ENCODE data around the gene SLC38A1.
A peak's percentile ranks its signal among the peaks of the same experiment; 100 is the strongest.

Gene SLC38A1

DNA sequence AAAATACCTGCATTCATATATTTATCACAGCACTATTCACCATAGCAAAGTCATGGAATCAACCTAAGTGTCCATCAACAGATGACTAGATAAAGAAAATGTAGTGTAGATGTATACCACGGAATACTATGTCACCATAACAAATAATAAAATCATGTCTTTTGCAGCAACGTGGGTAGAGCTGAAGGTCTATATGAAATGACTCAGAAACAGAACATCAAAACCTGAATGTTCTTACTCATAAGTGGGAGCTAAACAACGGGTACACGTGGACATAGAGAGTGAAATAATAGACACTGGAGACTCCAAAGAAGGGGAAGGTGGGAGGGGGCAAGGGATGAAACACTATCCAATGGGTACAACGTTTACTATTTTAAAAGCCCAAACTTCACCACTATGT is 37.9 kb downstream of the SLC38A1 start:
- peak; percentile 87 for ATAC-seq
- DNase-seq, result no peak

DNA sequence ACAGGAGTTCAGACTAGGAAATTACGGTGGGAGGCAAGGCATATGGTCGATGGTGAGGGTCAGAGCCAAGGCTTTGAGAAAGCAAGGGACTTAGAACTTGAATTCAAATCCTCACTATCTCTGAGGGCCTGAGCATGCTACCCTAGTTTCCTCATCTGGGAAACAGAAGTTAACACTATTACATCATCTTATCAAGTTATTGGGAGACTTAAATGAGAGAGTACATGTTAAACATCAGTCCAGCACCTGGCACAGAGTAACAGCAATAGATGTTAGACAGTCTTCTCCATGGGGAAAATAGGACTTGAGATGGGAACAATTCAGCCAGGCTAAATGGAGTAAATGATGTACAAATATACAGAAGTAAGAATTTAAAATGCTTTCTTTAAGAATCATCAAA is 38.5 kb downstream of the SLC38A1 start:
- DNase-seq (no peak), ATAC-seq (no peak)

DNA sequence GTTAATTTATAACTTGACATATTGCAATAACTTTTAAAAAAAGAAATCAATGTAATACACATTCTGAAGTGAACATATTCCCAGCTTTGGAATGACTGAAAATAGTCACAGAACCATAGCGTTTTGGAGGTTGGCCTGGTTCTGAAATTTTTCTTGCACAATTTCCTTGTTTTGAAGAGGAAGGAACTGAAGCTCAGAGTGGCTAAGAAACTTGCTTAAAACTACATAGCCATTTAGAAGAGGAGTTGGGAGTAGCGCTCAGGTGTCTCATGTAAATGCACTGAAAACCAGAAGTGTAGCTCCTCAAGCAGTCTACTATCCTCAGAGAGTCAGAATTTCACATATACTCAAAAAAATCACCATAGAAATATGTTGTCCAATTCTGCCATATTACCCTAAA is 41.2 kb downstream of the SLC38A1 start:
- ATAC-seq (no peak), DNase-seq (no peak)

DNA sequence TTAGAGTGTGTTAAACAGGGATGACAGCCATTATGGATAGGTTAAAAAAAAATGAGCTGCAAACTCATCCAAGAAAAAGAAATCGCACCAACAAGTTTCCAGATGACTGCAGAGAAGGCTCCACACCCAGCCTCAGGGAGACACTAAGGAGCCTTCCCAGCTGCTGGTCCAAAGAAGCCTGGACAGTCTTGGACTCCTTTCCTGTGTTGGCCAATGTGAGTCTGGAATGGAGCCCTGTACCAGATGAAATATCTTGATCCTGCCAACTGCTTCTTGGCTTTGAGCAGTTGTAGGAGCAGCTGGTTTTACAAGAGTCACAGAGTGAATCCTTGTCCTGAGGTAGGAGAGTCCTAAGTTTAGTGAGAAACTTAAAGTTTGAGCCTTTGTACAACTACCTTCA is 44.5 kb downstream of the SLC38A1 start:
- no peak for DNase-seq
- ATAC-seq, result no peak

DNA sequence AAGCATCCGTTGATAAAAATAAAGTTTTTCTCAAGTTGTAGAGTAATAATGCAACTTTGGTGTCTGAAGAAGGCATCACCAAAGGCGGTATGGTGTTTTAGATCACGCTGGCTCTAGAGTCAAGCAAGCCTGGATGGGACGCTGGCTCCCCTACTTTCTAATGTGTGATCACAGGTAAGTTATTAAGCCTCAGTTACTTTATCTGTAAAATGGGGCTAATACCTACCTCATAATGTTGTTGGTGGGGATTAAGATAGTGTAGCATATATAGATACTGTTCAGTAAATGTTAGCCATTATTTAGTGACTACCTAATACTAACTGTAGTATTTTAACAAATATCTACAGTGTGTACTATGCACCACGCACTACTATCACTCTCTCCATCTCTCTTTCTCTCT is 45.8 kb downstream of the SLC38A1 start:
- ATAC-seq, result no peak
- no peak for DNase-seq

DNA sequence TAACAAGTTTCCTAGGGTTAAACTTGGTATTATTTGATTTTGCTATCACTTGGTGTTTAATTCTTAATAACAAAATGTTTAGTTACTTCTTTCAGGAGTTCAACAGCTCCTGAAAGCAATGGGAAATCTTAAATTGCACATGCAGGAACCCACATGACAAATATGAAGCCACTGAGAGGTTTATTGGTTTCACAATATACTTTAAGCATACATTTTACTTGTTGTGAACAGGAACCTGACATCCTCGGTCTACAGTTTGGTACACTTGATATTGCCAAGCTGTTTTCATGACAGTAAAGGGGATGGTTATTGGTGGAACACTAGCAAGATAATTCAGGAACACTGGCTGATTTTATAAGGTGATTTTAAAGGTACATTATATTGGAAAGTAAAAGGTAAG is 46.2 kb downstream of the SLC38A1 start:
- DNase-seq, result no peak
- ATAC-seq, result no peak

DNA sequence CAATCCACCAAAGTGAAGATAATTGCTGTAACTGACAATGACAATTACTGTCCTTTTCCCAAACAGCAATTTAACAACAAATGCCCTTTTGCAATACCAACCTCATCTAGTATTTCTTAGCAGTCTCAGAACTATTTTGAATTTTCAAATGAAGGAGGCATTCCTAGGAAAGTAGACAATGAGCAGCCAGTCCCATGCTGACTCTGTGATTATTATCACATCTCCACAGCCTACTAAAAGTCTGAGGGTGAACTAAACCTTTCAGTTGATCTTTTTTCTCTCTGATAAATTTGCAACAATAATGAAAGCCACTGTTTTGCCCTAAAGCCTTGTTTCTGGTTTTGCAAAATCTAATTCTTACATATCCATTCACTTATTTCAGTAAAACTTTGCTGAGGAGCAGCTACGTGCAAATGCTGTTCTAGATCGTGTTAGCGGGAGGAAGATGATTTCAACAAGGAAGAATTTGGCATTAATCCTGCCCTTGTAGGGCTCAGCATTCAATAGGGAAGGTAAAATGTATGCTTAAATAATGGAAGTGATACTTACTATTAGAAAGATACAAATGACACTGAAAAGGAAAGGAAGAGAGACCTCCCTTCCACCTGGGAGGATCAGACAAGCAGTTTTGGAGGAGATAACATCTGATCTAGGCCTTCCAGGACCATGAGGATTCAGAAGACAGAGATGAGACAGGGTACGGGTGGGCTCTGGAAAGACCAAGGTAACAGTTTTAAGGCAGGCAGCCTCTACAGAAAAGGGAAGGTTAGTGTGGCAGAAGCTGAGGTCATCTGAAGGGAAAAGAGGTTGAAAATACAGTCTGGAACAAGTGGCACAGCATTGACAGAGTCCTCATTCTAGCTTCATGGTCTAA is 47.4 kb downstream of the SLC38A1 start:
- ATAC-seq (no peak), DNase-seq (no peak)

DNA sequence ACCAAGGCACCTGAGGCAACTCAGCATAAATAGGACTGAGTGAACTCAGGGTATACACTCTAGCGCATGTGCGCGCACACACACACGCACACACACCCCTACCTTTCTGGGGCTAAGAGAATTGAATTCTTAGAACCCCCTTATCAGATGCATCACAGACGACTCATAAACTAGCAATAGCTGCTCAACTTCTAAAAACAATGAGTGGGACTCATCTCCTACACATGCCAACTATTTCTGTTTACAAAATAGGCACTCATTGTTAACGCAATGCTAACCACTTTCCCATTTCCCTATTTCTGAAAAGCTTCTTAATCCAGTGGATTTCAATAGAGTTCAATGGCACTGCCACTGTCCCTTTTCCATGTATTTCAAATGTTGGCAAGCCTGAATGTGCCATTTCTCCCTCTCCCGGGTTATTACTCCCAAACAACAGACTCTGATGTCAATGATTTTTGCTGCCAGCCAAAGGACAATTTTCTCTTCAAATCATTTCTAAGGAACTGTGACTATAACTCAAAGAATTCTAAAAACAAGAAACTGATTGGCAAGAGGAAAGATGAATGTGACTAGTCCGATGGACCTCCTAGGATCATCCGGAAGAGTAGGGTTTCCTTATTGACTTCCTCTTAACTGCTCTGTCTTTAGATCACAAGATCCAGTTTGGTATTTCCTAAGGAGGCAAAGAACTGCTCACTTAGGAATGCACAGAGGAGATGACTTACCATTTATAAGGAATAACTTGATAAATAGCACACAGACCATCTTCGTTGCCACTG is 48.8 kb downstream of the SLC38A1 start:
- ATAC-seq, result peak; percentile 46
- DNase-seq, result peak; percentile 60

DNA sequence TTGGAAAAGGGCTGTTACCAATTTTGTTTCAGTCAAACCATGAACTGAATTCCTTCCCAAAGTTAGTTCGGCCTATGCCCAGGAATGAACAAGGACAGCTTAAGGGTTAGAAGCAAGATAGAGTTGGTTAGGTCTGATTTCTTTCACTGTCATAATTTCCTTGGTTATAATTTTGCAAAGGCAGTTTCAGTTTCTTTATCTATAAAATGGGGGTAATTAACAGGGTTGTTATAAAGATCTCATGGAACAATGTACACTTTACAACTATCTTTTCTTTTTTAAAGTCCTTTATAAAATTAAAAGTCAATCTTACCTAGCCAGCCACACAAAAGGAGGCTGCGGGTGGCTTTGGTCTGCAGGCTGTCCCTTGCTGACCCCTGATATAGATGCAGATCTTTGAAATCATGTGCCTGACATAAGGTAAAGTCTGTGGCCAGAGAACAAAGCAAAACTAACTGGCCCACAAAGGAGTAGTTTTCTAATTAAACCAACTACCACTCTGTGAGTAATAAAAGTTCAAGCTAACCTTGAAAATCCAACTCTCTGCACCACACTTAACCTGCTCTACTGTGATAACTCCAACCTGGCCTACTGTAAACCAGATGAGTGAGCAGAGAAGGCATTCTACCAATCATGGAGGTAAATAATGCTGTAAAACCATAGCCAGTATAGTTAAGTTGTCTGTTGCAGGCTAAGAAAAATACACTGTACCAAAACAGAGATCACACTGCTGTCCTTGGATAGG is 49.5 kb downstream of the SLC38A1 start:
- ATAC-seq, result peak; percentile 15
- no peak for DNase-seq

DNA sequence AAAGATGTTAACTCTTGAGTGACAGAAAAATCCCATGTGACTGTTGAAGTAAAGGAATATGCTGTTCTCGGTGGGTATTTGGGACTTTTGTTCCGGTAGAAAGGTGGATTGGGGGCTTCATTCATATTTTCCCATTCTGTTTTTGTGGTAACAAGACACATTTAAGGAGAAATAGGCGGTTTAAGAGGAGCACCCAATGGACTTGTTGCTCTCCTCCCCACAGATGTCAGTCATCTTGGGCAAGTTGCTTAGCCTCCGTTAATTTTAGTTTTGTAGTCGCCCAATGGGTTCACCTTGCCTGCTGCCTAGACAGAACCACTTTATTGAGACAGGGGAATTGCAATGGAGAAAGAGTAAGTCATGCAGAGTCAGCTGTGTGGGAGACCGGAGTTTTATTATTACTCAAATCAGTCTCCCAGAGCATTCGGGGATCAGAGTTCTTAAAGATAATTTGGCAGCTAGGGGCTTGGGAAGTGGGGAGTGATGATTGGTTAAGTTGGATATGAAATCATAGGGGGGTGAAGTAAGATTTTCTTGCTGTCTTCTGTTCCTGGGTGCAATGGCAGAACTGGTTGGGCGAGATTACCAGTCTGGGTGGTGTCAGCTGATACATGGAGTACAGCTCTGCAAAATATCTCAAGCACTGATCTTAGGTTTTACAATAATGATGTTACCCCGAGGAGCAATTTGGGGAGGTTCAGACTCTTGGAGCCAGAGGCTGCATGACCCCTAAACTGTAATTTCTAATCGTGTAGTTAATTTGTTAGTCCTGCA is 50.3 kb downstream of the SLC38A1 start:
- ATAC-seq, result peak; percentile 21
- peak; percentile 35 for DNase-seq

DNA sequence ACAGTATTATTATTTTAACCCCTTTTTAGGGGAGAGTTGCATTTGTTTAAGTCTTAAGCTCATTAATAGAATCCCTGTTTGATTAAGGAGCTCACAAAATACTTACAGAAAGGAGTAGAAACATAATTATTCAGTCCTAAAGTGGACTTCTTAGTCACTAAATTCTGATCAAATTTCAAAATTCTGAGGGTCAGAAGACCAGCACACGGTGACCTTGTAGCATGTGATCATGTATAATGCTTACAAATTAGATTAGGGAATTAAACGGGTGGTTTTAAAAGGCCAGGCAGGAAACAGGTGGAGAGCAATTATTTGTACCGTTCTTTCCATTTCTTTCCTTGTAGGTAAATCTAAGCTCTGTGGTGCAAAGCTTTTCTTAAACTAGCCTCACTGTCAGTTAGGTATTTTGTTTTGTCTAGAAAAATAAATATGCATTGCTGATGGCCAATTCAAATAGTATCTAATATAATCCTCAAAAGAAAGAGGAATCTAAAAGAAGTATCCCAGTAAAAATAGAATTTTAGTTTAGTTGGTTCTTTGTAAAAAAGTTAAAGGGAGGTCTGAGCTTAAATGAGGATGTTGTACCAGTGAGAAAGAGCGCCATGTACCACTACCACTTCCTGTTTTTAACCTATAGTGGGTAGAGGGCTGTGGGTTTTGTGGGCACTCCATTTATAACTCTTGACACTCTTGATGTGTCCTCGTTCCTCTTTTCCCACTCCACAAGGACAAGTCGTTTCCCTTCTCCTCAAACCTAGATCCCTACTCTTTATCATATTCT is 51.1 kb downstream of the SLC38A1 start:
- ATAC-seq (peak; percentile 41), DNase-seq (peak; percentile 67)

DNA sequence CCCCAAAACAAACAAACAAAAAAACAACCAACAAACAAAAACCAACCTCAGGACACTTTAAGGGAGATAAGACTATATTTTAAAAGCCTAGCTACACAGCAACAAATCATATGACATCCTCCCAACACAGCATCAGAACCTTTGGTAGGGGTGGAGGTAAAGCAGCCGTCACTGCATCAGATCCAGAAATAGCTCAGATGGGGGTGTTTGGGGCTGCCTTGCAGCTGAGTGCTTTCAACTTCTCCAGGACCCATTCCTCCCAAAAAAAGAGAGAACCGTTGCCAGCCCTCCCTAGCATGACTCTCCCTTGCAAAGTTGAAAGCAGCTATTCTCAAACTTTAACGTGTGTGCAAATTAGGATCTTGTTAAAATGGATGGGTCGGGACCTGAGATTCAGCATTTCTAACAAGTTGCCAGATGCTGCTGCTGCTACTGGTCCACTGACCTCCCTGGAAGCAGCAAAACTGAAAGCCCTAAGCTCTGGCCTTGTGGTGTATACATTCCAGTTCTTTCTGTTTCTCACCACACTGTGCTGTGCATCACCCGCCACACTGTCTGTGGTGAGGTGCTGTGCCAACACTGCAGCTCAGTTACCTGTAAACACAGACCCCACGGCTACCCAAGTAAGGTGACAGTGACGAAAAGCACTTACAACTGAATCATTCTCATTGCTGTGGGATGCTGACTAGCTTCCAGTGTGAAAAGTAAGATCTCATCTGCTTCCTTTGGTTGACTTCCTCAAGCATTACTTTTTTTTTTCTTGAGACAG is 54.0 kb downstream of the SLC38A1 start:
- ATAC-seq, result peak; percentile 75
- peak; percentile 77 for DNase-seq

DNA sequence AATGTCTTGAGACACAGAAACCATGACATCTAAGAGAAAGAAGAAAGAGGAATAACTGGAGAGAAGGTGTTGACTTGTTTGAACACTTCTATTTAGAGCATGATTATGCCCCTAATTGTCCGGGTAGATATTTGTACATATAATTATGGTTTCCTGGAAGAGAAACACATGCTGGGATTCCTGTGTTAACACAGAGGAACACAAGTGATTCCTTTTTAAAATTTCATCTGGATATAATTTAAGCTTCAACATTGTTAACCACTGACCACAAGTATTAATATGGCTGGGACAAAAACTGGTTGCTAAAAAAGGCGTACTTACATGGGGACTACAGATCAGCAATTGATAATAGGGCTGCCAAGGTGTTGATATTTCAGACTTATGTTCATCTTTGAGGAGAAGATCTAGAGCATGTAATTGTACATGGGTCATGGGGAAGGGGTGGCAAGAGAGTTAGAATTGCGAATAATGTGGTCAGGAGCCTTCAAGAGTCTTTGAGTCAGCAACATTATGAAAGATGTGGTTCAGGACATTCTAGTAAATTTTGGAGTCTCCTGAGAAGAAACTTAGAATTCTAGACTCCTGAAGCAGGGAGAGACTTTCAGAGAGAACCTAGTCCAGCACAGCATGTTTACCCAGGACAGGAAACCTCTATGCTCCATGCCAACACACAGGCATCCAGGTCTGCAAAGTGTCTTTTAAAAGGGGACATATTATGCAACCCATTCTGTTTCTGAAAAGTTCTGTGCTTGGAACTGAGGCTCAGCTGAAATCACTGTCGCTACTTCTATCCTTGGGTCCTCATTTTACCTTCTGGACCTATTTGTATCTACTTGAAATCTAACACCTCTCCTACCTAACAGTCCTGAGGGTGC is 56.5 kb downstream of the SLC38A1 start:
- DNase-seq, result no peak
- ATAC-seq, result no peak

DNA sequence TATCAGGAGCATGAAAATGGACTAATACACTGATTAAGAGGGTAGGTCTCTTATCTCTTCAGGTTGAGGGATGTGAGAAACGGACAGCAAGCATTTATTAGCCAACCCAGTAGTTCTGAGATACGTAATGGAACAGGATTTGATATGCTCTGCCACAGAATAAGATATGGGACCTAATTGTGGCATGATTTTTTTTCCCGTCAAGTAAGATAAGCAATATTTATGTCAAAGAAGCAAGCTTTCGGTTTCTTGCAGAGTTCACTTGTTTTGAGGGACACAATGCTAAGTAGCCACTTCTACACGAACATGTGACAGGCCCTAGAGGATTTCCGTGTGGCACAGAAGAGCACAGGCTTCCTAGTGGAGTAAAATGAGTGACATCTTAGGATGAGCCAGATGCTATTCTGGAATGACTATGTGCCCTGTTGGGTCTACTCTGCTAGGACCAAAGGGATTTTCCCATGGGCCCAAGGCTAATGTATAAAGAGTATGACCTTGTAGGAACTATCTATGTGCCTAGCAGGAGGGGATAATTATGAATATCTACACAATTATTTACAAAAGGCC is 57.9 kb downstream of the SLC38A1 start:
- ATAC-seq (no peak), DNase-seq (no peak)

DNA sequence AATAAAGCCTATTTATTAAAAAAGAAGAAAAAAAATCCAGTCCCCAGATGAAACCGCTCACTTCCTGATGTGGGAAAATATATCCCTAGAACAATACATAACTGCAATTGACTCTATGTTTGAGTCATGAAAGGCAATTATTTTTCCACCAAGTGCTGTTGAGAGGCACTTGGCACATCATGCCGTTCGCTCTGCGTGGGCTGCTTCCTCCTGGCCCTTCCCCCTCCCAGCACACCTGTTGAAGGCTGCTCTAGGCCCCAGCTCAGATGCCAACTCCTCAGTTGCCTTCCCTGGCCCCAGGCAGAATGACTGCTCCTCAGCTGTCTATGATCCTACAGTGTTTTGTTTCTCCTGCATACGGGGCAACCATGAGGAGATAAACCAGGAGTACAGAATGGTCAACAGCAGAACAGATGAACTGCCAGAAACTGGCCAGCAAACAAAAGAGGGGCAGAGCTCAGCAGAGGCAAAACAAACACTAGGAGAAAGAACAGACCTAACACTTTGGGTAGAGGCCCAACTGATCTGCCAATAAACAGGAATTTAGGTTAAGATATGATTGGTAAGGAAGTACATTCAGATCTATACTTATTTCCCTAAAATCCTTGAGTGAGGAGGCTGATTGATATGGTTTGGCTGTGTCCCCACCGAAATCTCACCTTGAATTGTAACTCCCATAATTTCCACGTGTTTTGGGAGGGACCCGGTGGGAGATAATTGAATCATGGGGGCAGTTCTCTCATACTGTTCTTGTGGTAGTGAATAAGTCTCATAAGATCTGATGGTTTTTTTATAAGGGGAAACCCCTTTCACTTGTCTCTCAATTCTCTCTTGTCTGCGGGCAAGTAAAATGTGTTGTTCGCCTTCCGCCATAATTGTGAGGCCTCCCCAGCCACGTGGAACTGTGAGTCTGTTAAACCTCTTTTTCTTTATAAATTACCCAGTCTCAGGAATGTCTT is 58.6 kb downstream of the SLC38A1 start:
- DNase-seq (peak; percentile 77), ATAC-seq (peak; percentile 78)

DNA sequence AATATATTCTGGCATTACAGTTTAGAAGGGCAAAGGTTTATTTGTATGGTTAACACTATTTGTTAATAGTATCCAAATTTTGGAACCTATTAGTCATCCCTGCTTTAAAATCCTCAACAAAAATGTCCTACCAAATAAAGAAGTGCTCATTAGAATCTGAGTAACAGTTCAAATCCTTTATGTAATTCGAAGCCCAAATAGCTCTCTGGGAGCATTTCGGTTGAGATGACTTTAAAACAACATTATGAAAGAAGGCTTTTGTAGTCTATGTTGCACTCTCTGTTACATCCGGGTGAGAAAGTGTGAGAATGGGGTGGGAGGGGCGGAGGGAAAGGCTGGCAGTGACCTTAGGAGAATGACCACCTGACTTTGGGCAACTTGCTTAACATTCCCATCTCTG is 59.7 kb downstream of the SLC38A1 start:
- ATAC-seq, result no peak
- DNase-seq, result no peak

DNA sequence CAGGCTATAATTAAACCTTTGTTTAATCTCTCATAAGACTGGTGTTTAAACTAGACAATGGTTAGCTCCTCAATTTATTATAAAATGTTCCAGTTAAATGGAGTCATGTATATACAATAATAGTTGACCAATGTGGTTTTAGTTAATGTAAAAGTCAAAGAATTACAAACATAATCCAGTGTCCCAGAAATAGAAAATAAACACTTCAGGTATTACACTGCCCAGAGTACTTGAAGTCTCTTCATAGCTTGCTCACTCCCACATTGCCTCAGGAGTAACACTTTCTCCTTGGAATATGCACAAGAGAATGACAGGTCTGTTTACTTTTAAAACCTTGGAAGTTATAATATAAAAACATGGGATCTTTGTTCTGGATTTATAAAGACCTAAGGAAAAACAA is 60.5 kb downstream of the SLC38A1 start:
- ATAC-seq (no peak), DNase-seq (no peak)

DNA sequence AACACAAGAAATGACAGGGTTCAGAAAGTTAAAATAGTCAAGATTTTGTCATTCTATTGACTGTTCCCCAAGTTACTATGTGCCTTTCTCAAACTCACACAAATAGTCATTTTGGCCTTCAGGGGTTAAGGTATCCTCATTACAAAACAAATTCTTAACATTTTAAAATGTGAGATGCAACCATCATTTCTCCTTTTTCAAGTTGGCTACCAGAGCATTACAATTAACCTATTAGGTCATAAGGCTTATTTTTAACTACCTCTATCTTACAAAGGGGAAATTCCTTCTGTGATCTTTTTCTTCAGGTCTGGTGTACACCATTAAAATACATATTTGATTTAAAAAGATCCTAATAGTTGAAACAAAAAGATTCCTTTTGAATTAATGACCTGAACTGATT is 61.2 kb downstream of the SLC38A1 start:
- no peak for ATAC-seq
- DNase-seq, result no peak

Measured in stimulated activated naive CD8-positive, alpha-beta T cell treated with anti-CD3 and anti-CD28 coated beads, Interleukin-15, Interleukin-2, amounts not matched to agents 100 U/mL and 50 U/mL, for 24 hours (primary cell).